Effector memory CD4-positive, alpha-beta T cell (primary cell): ENCODE data around the gene STEAP2.
A peak's percentile ranks its signal among the peaks of the same experiment; 100 is the strongest.
"Not testable (repeated sequence)": the region's sequence is repeated elsewhere in the genome, so short reads cannot be mapped to it uniquely, and the experiment has no call there.

Experiments
- DNase-seq, 3 donors: peaks; one replicate each; pipeline ENCODE4 v3.0.0-alpha.2; 2020
- H3K27ac ChIP-seq: 2 replicates; pipeline ENCODE4 v1.7.0; 2013; ENCODE audit warnings: mild to moderate bottlenecking, low read length, moderate library complexity; ENCODE audit not compliant: insufficient read depth, poor library complexity, severe bottlenecking
- H3K27me3 ChIP-seq: replicated peaks from 2 replicates; pipeline ENCODE4 v1.7.0; 2013; ENCODE audit warnings: mild to moderate bottlenecking, low read length; ENCODE audit not compliant: insufficient read depth, control insufficient read depth, poor library complexity, severe bottlenecking
- H3K36me3 ChIP-seq: 2 replicates; pipeline ENCODE4 v1.7.0; 2013; ENCODE audit warnings: mild to moderate bottlenecking, low read length, moderate library complexity; ENCODE audit not compliant: control insufficient read depth, insufficient read depth
- H3K4me1 ChIP-seq: 2 replicates; pipeline ENCODE4 v1.7.0; 2013; ENCODE audit warnings: low read length, mild to moderate bottlenecking; ENCODE audit not compliant: control insufficient read depth, insufficient read depth, poor library complexity, severe bottlenecking
- H3K4me3 ChIP-seq: 2 replicates; pipeline ENCODE4 v1.7.0; 2013; ENCODE audit warnings: low read length, low read depth, mild to moderate bottlenecking; ENCODE audit not compliant: insufficient read depth, poor library complexity, severe bottlenecking
- H3K9me3 ChIP-seq: 2 replicates; pipeline ENCODE4 v1.7.0; 2013; ENCODE audit warnings: mild to moderate bottlenecking, low read length, moderate library complexity; ENCODE audit not compliant: control insufficient read depth

The STEAP2 gene

GRCh38 chr7:90243556-90243955 lies 32.0 kb downstream of the STEAP2 start:
- Histone ChIP-seq H3K4me3 (no peak overlapping the region), H3K9me3 (no peaks in the 10 kb centered on the region), H3K27ac (no peak overlapping the region), H3K27me3 (peaks cover 4% of the 10 kb centered on the region), H3K4me1 (peaks cover 15% of the 10 kb centered on the region), H3K36me3 (no peaks in the 10 kb centered on the region)
- DNase-seq = no peak

- Histone ChIP-seq H3K36me3 (no peaks in the 10 kb centered on the region), H3K4me3 (peak overlapping the region; percentile 67), H3K27me3 (peaks cover 4% of the 10 kb centered on the region), H3K27ac (no peak overlapping the region), H3K9me3 (no peaks in the 10 kb centered on the region), H3K4me1 (peaks cover 15% of the 10 kb centered on the region)
- DNase-seq = no peak
These were observed 33.0 kb downstream of the STEAP2 start for GRCh38 chr7:90244565-90244908.

GRCh38 chr7:90244909-90245851 lies 33.6 kb downstream of the STEAP2 start, which contains the start of gene CFAP69:
TSS of gene CFAP69 (plus strand) at chr7:90245174. CDS start at chr7:90245425, 251 bp downstream.
- H3K27ac ChIP-seq = peak within 1 kb of the TSS; percentile 44
- no peaks in the 10 kb centered on the region for H3K9me3 ChIP-seq
- peak within 1 kb of the TSS; percentile 67 for H3K4me3 ChIP-seq
- peaks cover 4% of the 10 kb centered on the region for H3K27me3 ChIP-seq
- DNase-seq = peak; percentile 71 to 73 (median 71)
- no peaks in the 10 kb centered on the region for H3K36me3 ChIP-seq
- peaks cover 15% of the 10 kb centered on the region for H3K4me1 ChIP-seq

GRCh38 chr7:90246171-90246570 lies 34.6 kb downstream of the STEAP2 start:
- Histone ChIP-seq H3K27me3 (peaks cover 8% of the 10 kb centered on the region), H3K27ac (no peak overlapping the region), H3K4me3 (no peak overlapping the region), H3K36me3 (no peaks in the 10 kb centered on the region), H3K9me3 (no peaks in the 10 kb centered on the region), H3K4me1 (peaks cover 15% of the 10 kb centered on the region)
- no peak for DNase-seq

GRCh38 chr7:90248706-90249105 lies 37.2 kb downstream of the STEAP2 start:
- no peak overlapping the region for H3K27ac ChIP-seq
- no peak for DNase-seq
- peaks cover 15% of the 10 kb centered on the region for H3K4me1 ChIP-seq
- no peaks in the 10 kb centered on the region for H3K9me3 ChIP-seq
- H3K36me3 ChIP-seq = no peaks in the 10 kb centered on the region
- peaks cover 8% of the 10 kb centered on the region for H3K27me3 ChIP-seq
- H3K4me3 ChIP-seq = no peak overlapping the region

GRCh38 chr7:90250601-90251303 lies 39.2 kb downstream of the STEAP2 start:
- peaks cover 8% of the 10 kb centered on the region for H3K27me3 ChIP-seq
- H3K4me1 ChIP-seq = peaks cover under 1% of the 10 kb centered on the region
- DNase-seq = no peak
- H3K4me3 ChIP-seq = no peak overlapping the region
- H3K36me3 ChIP-seq = no peaks in the 10 kb centered on the region
- H3K9me3 ChIP-seq = no peaks in the 10 kb centered on the region
- H3K27ac ChIP-seq = no peak overlapping the region

- H3K36me3 ChIP-seq = no peaks in the 10 kb centered on the region
- no peaks in the 10 kb centered on the region for H3K4me1 ChIP-seq
- H3K4me3 ChIP-seq = no peak overlapping the region
- no peak for DNase-seq
- peaks cover 5% of the 10 kb centered on the region for H3K27me3 ChIP-seq
- H3K9me3 ChIP-seq = no peaks in the 10 kb centered on the region
- no peak overlapping the region for H3K27ac ChIP-seq
These were observed 39.7 kb downstream of the STEAP2 start for GRCh38 chr7:90251304-90251635.

GRCh38 chr7:90256011-90256410 lies 44.5 kb downstream of the STEAP2 start:
- DNase-seq, H3K27ac ChIP-seq, H3K27me3 ChIP-seq: not testable (repeated sequence)

GRCh38 chr7:90256778-90257177 lies 45.2 kb downstream of the STEAP2 start:
- Histone ChIP-seq H3K27me3 (no peaks in the 10 kb centered on the region), H3K4me3 (no peak overlapping the region), H3K36me3 (no peaks in the 10 kb centered on the region), H3K4me1 (no peaks in the 10 kb centered on the region), H3K9me3 (no peaks in the 10 kb centered on the region), H3K27ac (no peak overlapping the region)
- no peak for DNase-seq

More at GRCh38 chr7:90256011-90256410, 44.5 kb downstream of the STEAP2 start:
- H3K4me3 ChIP-seq, H3K9me3 ChIP-seq, H3K4me1 ChIP-seq, H3K36me3 ChIP-seq: not testable (repeated sequence)

- Histone ChIP-seq H3K27ac (no peak overlapping the region), H3K36me3 (no peaks in the 10 kb centered on the region), H3K4me3 (no peak overlapping the region), H3K27me3 (no peaks in the 10 kb centered on the region), H3K4me1 (no peaks in the 10 kb centered on the region), H3K9me3 (no peaks in the 10 kb centered on the region)
- DNase-seq = no peak
These were observed 49.9 kb downstream of the STEAP2 start for GRCh38 chr7:90261441-90261840.
